NCI-H2227 (cell line): ENCODE results near the gene PRKCA.
"Not testable (repeated sequence)": the region's sequence is repeated elsewhere in the genome, so short reads cannot be mapped to it uniquely, and the experiment has no call there.

ENCODE experiments used
- DNase-seq: peaks from one replicate; lab custom pipeline; 2025; ENCODE audit not compliant: unreplicated experiment; lab: John Stamatoyannopoulos, UW

The PRKCA gene

DNA sequence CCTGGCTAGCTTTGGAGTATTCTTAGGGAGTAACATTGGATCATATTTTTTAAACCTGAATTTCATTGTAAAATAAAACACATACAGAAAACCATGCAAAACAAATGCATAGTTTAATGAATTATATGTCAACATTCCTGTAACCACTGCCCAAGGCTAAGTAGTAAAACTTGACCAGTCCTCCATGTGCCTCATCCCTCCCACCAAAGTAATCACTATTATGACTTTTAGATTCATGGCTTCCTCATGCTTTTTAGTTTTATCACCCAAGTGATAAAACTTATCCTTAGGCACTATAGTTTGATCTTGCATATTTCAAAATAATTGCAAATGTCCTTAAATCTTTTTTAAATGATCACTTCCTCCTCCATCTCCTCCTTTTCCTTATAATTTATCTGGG lies 20.4 kb downstream of the PRKCA start:
- DNase-seq = no peak

DNA sequence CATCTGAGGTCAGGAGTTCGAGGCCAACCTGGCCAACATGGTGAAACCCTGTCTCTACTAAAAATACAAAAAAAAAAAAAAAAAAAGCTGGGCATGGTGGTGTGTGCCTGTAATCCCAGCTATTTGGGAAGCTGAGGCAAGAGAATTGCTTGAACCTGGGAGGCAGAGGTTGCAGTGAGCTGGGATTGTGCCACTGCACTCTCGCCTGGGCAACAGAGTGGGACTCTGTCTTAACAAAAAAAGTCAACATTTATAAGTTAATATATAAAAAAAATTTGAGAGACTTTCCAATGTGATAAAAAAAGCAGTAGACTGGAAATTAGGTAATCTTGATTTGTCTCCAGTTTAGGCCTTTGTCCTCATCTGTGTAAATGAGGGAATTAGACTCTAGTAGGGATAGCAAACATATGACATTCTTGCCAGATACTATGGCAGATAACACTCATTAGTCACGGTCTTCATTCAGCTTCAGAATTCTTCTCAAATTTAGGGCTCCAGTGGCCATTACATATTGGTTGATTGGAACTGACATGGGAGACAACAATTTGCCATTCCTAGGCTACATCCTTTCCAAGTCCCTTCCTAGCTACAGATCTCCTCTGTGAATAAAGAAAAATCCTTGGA lies 22.1 kb downstream of the PRKCA start:
- not testable (repeated sequence) for DNase-seq

DNA sequence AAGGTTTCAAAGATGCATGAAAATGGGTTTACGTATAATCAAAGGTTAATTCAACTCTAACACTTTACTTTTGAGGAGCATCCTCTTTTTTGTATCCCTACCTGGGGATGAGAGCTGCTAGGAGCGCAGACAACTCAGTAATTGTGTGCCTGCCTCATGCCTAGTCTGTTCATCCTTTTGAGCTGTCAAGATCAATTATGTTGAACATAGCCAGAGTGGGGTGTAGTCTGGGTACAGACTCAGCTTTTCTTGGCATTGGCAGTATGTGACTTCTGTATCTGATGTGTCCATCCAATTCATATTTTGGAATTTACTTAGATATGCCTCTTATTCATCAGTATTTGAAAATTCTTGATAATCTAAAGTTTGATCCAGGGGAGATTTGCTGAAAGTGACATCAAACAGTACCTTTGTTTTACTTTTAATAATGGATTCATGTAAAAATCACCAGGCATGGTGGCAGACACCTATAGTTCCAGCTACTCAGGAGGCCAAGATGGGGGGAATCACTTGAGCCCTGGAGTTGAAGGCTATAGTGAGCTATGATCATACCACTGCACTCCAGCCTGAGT lies 24.1 kb downstream of the PRKCA start:
- DNase-seq = no peak

DNA sequence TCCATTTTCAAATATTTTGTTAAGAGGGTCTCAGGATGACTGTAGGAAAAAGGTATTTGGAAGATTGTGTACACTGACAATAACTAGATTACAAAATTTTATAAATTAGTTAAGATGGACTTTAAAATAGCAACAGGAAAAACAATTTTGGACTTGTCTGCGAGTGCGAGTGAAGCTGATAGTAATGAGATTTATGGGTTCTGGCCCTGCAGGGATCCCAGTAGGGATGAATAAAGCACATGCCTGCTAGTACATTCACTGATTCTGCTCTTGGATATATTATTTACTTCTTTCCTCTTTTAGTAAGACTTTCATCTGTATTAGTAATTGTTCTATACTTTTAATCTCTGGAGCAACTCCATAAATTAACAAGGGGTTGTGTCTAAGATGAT lies 28.2 kb downstream of the PRKCA start:
- no peak for DNase-seq

DNA sequence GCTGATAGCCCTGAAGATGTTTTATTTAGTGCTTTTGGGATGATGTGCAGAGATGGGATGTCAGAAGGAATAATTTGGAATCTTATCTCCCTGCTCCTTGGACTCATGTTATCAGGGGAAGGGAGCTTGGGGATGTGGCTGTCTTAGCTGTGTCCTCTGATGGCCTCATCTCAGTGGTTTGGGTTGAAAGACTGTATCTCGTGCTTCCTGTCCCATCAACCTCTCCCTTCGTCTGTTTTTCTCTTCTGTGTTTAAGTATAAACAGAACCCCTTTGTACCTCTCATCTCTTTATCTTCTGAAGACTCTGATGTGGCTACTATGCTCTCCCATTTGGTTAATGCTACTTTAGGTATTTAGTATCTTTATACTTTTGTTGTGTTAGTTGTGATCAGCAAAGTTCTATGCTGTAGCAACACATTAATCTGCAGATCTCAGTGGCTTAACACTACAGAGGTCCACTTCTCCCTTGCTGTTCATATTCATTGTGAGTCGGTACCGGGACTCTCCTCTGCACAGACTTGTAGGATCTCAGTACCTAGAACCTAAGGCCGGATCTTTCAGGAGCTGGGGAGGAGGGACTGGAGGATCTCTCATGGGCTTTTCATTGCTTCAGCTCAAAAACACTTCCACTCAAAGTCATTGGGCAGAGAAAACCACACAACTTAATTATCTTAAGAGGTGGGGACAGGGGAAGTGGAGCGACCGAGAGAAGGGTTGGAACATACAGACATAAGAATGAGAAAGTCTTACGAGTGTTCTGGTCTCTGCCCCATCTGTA lies 28.8 kb downstream of the PRKCA start:
- DNase-seq = no peak

DNA sequence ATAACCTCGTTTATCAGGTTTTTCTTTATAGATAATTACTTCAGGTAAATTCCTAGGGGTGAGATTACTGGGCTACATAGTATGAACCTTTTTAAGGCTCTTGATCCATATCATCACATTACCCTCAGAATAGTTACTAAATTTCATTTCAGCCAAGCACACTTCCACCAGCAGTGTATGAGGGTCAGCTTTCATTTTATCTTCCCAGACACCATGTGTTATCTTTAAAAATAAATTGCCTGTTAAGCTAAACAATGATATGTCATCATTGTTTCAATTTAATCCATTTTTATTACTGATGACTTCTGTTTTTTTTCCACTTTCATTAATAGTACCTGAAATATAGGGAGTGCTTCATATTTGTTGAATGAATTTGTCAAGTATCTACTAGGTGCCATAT lies 33.4 kb downstream of the PRKCA start:
- DNase-seq = no peak

DNA sequence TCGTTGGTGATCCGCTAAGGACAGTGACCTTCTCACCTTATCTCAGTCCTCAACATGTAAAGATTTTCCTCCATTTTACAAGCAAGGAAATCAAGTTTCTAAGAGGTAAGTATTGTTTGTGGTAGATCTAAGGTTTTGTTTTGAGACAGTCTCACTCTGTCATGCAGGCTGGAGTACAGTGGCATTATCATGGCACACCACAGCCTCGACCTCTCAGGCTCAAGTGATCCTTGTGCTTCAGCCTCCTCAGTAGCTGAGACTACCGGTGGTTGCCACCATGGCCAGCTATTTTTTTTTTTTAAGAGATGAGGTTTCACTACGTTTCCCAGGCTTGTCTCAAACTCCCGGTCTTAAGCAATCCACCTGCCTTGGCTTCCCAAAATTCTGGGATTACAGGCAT lies 34.9 kb downstream of the PRKCA start:
- no peak for DNase-seq

DNA sequence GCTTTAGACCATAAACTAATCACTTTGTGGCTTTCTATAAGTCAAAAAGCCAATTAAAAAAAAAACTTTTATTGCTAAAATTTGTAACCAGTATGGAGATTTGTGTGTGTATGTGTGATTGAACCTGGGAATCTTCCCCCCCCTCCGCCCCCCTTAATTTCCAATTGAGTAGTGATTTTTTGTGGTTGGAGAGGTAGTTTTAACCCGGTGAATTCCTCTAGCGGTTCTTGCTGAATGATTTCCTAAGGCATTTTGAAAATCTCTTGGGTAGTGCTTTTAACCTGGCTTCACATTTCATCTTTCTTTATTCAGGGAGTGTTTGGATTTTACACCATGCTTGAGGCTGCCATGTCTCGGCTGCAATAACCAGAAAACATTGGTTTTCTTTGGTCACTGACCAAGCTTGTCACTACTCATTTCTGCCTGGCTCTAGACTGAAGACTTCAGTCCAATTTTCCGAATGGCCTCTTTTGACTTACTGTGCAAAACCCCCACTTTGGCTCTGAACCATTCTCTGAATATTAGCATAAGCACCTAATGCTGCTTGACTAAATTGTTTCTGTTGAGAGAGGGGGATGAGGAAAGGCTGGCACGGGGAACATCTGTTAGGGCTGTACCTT lies 35.6 kb downstream of the PRKCA start:
- DNase-seq = peak; percentile 6

DNA sequence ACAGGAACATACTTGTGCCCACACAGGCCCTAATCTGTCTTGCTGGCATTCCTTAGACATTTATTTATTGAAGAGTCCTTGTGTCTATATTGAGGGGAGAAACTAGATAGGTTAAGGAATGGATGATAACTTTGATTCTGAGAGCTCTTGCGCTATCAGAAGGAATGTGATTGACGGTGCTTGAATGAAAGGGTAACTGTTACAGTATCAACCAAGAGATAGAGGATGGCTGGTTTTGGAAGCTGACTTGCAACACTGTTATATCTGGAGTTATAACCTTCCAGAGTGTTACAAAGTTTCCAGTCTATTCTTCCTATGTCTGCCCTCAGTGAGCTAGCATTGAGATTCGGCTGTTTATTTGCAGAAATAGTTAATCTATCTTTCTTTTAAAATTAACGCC lies 36.5 kb downstream of the PRKCA start:
- DNase-seq = no peak

DNA sequence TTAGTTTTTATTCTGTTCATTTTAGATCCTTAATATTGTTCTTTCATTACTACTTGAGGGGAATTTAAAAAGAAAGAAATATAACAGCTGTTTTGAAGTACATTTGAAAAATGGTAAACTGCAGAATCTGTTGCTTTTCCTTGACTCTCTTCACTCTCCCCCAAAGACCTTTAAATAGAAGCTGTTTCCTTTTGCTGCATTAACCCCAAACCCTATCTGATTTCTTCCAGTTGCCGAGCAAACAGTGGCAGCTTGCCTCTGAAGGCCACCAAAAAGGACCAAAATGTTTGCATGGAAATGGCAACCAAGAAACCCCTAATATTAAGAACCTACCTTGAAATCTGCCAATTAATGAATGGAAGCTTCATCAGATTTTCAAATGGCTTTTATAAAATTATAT lies 37.1 kb downstream of the PRKCA start:
- no peak for DNase-seq

DNA sequence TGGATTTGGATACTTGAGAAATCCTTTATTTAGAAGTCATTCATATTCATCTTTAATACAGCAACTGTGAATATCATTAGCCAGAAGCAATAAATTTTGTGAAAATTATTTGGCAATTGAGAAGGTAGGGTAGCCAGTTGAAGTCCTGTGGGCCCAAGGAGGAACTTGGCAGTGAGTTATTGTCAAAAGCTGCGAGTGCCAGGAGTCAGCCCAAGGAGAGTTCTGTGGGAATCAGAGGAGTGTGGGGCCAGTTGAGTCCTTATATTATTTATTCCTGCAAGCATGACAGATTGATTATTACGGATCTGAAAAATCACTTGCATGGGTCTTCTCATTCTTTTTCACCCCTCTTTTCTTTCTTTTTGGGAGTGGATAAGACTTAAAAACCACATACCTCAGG lies 38.3 kb downstream of the PRKCA start:
- no peak for DNase-seq

DNA sequence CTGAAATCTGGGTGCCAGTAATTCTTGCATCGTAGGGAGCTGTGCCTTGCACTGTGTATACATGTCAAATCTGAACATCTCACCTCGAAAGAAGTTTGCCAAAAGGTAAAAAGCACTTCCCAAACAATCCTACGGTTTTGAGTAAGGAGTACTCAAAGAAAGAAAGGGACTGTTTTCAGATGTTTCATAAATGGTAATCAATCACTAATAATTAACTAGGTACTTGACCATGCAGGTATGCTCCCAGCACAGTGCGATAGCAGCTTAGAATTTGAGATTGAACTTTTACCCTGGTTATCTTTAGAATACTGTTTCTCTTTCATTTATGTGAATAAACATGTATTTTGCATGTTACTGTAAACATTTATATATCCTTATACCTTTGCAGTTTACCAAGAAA lies 39.0 kb downstream of the PRKCA start:
- no peak for DNase-seq

DNA sequence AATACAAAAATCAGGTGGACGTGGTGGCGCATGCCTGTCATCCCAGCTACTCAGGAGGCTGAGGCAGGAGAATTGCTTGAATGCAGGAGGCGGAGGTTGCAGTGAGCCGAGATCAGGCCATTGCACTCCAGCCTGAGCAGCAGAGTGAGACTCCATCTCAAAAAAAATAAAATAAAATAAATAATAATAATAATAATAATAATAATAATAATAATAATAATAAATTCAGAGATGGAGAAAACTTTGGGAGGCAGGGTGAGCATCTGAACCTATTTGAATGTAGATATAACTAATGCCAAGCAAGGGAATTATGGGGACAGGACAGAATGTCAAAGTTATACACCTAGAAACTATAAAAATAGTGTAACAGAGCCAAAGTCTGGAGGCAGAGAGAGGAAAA lies 39.9 kb downstream of the PRKCA start:
- DNase-seq = not testable (repeated sequence)

DNA sequence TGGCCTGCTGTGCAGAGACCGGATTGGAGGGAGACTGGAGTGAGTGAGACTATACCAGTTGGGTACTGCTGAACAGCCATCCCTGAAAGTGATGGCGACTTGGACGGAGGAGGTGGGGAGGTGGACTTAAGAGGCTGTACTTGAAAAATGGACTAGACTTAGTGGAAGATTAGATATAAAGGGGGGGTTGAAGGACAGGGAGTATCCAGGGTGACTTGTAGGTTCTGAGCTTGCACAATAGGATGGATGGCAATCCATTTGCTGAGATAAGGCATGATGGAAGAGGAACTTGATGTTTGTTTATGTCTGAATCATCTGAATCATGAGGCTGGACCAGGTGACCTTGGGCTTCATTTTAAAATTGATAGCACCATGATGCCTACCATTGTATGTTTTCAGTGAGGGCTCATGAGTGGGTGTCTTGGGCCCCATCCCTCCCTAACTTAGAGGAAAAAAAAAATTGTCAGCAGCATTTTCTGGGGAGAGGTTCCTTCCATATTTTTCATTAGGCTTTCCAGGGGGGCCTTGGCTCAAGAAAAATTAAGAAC lies 41.2 kb downstream of the PRKCA start:
- DNase-seq = no peak

DNA sequence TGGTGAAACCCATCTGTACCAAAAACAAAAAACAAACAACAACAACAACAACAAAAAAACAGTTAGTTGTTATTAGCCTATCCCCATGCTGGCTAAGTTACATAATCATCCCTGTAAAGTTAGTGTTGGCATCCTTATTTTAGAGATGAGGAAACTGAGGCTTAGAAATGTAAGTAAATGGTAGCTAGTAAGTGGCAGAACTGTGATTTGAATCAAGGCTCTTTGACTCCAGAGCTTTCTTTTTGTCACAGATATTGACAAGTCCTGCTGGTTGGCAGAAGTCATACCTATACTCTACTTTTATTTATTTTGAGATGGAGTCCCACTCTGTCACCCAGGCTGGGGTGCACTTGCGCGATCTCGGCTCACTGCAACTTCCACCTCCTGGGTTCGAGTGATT lies 42.1 kb downstream of the PRKCA start:
- DNase-seq = no peak

DNA sequence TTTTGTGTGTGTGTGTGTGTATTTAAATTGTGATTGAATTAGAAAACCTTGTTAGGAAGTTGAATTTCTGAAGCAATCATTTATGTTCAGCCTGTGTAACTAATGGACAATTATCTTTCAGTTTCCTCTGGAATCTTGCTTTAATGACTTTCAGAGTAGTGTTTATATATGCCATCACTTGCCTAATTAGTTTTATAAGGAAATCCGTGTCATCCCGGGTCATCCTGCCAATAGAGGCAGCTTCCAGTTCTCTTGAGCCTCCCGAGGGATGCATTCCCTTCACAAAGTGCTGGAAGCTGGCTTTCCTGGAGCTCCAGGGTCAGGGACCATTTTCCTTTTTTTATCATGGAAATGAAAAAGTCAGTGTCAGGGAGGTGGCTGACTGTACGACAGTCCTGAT lies 42.9 kb downstream of the PRKCA start:
- no peak for DNase-seq

DNA sequence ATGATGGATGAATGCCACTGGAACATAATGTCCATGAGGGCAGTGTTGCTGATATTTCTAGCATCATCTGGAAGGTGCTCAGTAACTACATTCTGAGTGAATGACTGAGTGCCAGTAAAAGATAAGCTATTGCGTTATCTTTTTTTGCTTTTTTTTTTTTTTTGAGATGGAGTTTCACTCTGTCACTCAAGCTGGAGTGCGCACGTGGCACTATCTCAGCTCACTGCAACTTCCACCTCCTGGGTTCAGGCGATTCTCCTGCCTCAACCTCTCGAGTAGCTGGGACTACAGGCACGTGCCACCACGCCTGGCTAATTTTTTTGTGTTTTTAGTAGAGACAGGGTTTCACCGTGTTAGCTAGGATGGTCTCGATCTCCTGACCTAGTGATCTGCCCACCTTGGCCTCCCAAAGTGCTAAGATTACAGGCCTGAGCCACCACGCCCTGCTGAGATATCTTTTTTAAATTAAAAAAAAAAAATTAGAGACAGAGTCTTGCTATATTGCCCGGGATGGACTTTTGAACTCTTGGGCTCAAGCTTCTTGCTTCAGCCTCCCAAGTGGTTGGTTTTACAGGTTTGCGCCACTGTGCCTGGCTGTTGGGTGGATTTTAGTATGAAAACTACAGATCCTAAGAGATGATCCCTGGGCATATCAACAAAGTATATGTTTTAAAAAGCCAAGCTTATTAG lies 43.7 kb downstream of the PRKCA start:
- DNase-seq = not testable (repeated sequence)

DNA sequence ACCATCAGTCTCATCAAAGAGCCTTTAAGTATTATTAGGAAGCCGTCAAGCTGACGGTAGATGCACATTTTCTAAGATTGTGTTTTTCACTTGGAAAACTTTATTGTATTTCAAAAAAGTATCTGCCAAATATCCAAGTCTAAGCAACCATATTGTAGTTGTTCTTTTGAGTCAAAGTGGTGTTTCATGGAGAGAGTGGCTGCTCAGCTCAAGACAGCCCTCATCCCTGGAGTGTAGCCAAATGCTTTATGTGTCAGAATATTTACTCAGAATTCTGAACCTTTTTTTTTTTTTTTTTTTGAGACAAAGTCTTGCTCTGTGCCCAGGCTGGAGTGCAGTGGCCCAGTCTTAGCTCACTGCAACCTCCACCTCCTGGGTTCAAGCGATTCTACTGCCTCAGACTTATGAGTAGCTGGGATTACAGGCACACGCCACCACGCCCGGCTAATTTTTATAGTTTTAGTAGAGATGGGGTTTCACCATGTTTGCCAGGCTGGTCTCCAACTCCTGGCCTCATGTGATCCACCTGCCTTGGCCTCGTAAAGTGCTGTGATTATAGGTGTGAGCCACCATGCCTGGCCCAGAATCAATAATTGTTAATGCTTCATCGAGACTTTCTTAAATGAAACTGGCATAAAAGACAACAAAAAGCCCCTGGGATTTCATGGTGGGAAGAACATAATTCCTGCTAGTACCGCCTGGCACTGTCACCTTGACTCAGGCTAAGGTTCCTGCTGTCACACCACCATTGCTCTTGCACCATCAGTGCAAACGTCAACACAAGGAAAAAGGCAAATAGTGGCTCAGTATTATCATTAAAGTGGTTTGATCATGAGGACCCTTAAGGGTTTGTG lies 45.5 kb downstream of the PRKCA start:
- no peak for DNase-seq

DNA sequence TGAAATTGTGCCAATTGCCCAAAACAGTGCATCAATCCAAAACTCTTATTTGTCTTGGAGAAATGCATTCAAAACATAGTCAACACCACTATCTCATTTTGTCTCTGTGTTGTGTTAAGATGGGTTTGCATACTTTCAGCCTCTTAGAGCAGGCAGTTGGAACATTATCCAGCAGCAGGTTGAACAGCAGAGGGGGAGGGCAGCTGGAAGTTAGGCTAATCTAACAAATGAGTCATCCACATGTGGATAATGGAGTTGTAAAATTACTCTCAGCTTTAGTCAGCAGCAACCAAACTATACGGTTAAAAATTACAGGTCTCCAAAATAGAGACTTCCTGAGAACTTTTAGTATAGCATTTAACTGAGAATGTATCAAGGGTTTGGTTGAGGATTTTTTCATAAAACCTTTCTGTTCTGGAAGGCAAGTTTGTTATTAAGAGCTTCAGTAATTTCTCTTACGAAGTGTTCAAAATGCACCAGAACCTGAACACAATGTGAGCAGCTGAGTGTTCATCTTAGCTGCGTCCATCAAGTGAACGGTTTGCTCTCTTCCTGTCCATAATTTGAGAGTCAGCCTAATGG lies 46.3 kb downstream of the PRKCA start:
- DNase-seq = peak; percentile 51
